Myocyte (in vitro differentiated cells): Measurements from ENCODE around the gene UNC13B. TPM values are rescaled to one million over a fixed set of nuclear protein-coding genes. Genes with fewer than 3 reads are reported as not detected.
"Not testable (repeated sequence)": the region's sequence is repeated elsewhere in the genome, so short reads cannot be mapped to it uniquely, and the experiment has no call there.

Experiments
- DNase-seq: peaks from one replicate; pipeline ENCODE4 v3.0.0-alpha.2; 2012; ENCODE audit warnings: low read depth
- total RNA-seq: library from RNA; depleted of rRNA; stranded (reverse); fragments of >200 nt; gene quantifications from 2 replicates; pipeline ENCODE4 v1.2.3, GENCODE V29; 2014

Gene UNC13B
- total RNA-seq, 1 donor from 2014 or later = 22.9 TPM

DNA sequence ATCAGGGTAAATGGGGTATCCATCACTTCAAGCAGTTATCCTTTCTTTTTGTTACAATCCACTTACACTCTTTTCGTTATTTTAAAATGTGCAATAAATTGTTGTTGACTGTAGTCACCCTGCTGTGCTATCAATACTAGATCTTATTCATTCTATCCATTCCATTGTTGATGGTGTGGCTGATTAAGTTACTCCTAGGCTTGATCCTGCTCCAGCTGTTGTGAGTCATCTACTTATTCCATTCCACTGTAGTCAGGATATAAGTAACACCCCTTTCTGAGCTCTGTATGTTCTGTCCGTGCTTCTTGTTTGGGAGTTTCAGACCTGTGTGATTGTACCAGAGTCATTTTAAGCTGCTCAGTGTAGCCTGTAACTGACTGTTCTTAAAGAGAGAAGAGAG, 205.6 kb downstream of the UNC13B start:
- DNase-seq = peak; percentile 78

DNA sequence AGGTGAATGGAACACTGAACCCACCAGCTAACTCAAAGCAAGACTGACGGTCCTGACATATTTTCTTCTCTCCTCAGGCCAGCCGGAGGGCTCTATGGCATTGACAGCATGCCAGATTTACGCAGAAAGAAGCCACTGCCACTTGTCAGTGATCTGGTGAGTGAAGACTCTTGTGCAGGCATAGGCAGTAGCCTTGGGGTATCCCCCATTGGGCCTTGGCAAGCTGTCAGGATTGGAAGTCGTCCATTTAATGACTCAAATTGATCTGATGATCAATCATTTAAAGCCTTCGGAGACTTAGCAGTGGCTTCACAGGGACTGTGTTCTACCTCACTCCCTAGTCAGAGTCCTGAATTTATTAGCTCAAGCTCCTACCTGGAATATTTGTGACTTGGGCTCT, 208.4 kb downstream of the UNC13B start:
- DNase-seq = no peak

DNA sequence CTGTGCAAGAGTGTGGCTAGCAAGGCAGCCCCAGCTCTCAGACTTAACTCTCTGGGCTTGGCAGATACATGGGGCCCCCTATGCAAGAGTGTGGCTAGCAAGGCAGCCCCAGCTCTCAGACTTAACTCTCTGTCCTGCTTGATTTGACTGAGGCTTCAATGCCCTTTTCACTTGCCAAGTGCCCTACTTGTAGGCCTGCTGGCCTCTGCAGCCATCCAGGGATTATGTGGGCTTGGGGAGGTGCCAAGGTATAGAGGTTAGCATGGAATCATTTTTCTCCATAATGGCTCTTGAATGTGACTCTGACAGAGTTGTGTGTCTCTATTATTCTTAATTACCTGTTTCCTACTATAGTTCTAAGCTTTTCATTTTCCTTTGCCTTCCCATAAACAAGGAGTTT, 212.6 kb downstream of the UNC13B start:
- peak; percentile 61 for DNase-seq

DNA sequence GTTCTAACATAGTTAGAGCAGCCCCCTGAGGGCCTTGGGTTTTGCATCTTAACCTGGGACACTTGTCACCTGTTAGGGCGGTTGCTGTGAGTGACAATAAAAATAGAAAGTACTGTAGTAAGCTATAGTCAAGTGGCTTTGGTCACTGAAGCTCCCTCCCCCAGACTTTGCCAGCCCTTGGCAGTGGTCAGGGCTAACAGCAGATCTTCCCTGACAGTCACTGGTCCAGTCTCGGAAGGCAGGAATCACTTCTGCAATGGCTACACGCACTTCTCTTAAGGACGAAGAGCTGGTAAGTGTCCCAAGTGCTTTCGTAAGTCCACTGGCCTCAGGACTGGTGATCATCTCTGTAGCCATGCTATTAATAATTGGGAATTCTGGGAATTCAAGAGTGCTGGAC, 213.1 kb downstream of the UNC13B start:
- DNase-seq = peak; percentile 60

DNA sequence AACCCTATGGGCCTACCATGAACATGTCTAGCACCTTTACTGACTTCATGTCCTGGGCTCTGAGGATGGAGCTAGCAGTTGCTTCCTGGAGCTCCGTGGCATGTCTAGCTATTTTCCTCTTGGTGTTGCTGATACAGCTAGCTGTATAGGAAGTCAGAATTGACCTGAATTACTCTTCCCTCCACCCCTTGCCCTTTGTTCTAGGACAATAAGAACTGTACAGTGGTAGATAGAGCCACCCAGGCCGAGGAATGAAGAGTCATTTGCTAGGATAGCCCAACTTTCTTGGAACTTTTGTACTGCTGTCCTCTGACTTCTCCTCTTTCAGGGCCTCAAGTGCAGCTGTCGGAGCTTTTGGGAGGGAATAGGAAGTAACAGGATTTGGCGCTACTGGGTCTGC, 218.2 kb downstream of the UNC13B start:
- no peak for DNase-seq

DNA sequence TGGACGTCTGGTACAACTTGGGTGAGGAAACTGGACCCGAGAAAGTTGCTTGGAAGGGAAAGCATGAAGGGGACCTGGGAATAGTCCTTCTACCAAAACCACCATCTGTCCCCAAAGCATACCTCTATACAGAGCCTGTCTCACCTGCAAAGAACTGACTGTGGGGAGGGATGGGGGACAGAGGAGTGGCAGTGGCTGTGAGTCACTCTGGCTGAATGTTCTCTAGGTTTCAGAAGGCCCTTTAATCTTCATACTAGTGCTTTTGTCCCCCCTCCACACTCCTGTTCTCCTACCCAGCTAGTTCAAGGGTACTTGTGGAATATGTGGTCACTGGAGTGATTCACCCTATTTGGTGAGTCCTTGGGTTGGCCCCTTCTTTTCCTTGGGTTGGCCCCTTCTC, 218.8 kb downstream of the UNC13B start:
- DNase-seq = no peak

DNA sequence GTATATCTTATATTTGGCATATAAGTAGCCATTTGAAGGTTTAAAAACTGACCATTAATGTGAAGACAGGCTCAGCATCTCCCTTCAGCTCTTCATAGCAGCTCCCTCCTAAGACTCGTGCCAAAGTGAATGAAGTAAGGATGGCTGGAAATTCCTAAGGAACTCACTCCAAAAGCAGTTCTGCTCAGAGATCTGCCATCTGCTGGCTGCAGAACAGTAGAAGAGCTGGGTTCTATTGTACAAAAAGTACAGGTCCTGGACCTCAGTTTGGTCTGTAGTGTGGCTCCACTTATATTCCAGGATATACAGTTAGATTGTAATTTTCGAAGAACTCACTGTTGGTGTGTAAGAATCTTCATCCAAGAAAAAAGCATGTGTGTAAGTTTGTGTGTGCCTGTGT, 223.2 kb downstream of the UNC13B start:
- peak; percentile 39 for DNase-seq

DNA sequence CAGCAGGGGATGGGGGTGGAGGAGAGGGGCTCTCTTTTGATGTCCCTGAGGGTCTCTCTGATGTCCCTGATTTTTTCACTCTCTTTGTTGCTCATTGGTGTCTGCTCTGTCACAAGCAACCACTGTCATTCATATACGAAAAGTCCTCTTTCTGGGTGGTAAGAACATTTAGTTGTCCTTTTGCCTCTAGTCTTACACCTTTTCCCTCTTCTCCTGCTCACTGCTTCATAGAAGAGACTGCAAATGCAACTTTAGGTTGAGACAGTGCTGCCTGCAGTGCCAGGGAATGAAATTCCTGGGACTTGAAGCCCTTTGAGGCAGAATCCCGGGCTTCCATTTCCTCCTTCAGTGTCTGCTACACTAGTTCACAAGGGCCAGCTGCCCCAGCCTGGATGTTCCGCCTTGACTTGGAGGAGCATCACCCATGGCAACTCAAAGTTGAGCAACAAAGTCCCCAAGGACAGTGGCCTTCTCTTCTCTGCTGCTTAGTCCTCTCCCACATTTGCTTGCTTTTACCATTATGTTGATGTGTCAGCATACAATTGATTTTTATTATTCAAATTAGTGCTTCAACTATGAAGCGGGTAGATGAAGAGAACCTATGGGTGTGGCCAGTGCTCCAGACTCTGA, 233.4 kb downstream of the UNC13B start:
- DNase-seq = no peak

DNA sequence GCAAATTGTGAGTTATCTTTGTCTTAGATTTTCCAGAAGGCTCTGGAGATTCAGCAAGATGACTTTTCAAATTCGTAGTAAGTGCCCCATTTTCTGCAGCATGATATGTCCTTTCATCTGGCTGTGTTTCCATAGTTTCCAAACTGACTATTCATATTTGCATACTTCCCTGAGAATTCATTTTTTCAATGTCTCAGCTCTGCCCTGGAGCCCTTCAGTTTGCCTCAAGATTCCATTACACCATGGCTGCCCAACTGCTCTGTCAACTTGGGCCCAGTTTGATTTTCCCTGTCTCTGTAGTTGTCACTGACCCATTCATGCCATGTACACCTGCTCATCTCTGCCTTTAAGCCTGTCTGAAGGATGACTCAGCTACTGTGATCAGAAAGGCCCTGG, 233.9 kb downstream of the UNC13B start:
- DNase-seq = peak; percentile 61

DNA sequence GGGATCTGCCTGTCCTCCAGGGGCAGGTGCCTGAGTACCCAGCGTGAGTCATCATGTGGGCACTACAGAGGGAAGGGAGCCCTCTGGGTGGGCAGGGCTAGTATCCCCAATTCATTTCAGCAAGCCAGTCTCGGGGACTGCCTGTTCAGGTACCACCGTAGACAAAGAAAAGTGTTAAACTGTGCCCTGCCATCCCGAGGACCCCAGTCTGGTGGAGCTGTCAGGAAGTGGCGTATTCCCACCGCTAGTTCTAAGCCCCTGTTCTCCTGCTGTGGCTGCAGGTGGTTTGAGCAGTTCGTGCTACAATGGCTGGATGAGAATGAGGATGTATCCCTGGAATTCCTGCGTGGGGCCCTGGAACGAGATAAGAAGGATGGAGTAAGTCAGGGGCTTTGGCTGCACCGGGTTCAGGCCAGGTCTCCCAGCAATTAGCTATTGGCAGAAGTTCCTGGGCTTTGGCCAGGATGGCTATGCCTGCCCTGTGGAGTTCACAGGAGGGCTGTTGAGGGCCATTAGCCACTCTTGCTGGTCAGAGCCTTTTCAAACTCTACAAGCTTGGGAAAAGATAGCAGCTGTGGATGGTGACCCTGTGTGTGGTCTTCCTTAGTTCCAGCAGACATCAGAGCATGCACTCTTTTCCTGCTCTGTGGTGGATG, 234.9 kb downstream of the UNC13B start:
- DNase-seq = no peak

DNA sequence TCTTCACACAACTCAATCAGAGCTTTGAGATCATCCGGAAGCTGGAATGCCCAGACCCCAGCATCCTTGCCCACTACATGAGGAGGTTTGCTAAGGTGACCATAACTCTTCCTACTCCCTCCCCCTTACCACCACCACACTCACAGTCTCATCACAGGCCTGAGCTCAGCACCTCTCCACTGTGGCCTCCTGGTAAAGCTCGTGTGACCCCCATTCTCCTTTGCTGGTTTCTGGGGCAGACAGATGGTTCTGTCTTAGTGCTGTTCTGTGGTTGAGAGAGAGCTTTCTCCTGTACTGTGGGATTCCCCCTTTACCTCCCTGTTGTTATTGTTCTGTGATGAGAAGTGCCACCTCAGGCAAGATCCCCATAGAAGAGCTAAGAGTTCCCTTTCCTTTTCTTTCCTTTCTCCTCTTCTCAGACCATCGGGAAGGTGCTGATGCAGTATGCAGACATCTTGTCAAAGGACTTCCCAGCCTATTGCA, 235.4 kb downstream of the UNC13B start:
- no peak for DNase-seq

DNA sequence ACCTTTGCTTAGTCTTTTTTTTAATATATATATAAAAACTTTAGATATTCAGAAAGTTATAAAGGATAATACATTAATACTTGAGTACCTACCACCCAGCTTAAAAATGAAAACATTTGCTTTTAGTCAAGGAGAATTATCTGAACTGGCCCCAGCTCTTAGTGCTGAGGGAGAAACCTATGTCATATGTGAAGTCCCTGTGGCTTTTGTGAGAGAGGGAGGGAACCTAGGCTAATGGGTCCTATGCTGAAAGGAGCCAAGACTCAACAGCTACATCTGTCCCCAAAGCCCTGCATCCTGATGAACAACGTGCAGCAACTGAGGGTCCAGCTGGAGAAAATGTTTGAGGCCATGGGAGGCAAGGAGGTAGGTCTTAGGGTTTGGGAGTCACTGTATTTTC, 236.1 kb downstream of the UNC13B start:
- no peak for DNase-seq

DNA sequence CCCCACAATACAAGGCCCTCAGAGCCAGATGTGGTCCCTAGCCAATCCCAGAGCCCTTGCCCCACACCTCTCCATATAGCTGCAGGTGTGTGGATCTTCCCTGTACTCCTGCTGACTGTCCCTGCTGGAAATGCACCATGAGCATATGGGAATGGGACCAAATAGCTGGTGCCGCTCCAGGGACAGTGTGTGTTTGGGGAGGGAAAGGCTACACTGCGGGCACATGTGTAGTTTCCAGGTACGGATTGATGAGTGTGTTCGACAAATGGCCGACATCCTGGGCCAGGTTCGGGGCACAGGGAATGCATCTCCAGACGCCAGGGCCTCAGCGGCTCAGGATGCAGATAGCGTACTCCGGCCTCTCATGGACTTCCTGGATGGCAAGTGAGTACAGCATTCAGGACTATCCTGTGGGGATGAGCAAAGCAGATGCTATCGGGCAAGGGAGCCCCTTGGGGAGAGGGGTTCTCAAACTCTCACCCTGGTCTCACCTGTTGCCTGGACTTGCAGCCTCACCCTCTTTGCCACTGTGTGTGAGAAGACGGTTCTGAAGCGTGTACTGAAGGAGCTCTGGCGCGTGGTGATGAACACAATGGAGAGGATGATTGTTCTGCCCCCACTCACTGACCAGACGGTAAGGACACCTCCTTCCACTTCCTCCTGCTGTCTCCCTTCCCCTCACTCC, 237.0 kb downstream of the UNC13B start:
- DNase-seq = no peak

DNA sequence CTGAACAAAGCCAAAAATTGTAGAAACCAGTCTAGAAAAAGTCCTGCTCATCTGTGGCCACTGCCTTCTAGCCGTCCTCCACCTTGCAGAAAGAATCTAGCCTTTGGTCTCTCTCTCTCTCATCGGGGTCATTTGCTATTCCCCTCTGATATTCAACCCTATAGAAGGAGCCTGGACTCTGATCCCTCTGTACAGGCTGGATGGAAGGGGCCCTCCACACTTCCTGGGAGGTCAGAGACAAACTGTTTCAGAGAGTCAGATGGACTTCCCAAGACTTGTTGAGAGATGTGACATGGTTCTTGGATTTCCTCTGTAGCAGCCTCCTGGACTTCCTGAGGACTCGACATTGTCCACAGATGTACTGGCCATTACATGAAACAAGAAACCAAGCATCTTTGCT, 243.1 kb downstream of the UNC13B start:
- DNase-seq = no peak

DNA sequence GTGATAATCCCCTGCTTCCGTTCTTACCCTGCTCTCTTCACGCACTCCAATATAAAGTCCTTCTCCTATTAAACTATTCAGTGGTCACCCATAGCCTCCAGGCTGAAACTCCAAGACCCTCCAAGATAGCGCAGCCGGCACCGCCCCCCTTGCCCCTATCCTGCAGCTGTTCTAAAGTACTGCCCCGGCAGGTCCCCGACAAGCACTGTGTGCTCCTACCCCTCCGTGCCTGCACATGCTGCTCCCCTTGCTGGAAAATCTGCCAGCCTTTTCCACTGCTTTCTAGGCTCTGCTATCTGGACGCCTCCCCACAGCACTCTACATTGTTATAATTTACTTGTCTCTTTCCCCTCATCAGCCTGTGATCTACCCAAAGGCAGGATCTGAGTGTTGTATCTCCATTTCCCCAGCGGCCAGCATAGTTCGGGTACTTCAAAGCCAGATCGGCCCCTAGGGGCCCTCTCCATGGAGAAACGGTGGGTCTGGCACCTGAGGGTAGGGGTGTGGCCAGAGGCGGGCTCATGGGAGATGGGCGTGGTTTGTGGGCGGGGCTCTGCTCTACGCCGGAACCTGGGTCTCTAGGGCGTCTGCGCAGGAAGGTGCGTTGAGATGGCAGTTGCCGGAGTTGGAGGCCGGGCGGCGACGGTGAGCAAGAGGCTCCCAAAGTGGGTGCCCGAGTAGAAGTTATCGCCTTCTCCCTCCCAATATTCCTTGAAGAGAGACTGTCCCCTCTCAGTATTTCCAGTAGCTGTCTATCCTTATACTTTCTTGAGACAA, 244.6 kb downstream of the UNC13B start:
- no peak for DNase-seq

DNA sequence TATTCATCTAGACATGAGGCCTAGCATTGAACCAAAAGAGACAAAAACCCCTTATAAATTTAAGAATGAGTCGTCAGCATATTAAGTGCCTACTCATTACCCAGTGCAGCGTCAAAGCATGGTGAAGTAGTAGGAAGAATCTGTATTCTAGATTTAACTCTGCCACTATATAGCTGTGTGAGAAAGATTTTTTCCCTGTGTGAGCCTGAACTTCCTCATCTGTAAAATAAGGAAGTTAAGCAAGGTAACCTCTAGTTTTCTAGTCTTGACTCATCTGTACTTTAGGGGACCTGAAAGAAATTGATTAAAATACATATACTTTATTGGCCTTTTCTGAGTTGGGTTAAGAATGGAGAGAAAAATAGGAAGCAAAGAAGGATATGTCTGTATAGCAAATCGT, 246.0 kb downstream of the UNC13B start:
- DNase-seq = no peak

DNA sequence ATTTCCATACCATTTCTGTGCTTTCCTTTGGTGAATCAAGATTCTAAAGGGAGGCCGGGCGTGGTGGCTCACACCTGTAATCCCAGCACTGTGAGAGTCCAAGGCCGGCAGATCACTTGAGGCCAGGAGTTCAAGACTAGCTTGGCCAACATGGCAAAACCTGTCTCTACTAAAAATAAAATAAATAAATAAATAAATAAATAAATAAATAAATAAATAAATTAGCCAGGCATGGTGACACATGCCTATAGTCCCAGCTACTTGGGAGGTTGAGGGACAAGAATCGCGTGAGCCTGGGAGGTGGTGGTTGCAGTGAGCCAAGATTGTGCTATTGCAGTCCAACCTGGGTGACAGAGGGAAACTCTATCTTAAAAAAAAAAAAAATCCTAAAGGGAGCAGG, 247.6 kb downstream of the UNC13B start:
- not testable (repeated sequence) for DNase-seq

DNA sequence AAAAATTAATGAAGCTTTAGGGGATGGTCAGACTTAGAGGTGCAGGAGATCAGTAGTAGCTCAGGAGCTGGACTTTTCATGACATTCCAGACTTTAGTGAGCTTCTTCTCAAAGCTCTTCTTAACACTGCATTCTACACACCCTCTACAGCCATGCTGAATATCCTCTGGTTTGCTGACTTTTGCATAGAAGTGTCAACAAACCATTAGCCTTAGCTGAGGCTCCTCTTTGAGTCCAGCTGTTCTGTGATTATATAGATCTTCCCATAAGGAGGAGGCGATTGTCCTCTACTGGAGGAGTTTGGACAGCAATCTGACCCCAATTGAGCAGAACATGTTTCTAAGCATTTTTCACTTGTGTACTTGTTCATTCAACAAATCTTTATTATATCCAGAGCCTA, 253.1 kb downstream of the UNC13B start:
- DNase-seq = no peak

DNA sequence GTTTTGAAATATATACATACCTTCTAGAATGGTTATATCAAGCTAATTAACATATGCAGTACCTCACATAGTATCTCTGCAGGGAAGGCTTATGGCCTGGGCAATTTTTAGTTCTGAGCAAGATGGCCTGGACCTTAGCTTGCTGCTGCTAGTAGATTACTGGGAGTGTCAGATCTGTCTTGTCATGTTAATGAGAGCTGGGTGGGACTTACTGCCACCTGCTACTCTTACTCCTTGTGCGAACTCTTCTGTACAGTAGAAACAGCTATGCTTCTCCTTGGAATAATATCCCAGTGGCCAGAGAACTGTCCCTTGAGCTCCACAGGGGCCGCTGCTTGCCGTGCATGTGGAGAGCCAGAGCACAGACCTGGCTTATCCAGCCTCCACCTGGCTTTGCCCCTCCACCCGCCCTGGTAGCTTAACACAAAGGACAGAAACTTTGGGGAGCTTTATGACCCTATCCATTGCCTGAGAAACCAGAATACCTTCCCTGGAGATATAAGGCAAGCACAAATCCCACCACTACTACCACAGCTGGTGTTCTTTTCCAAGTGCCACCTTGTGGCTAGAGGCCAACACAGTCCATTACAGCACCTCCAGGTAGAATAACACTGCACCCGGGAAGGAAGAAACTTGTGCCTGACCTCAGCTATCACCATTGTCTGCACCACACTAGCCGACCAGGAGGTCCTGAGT, 253.7 kb downstream of the UNC13B start:
- no peak for DNase-seq

DNA sequence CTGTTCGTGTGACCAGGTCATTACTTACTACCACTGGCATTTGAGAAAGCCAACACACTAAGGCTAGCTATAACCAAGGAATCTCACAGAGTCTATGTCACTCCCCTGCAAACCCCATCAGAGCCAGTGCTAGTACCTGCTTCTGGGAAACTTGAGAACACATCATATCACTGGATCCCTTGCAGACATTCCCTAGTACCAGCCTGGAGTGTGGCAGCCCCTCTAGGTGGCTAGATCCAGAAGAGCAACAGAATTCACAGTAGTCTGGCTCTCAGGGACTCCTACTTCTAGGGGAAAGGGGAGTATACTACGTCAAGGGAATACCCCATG, 254.3 kb downstream of the UNC13B start:
- peak; percentile 12 for DNase-seq

DNA sequence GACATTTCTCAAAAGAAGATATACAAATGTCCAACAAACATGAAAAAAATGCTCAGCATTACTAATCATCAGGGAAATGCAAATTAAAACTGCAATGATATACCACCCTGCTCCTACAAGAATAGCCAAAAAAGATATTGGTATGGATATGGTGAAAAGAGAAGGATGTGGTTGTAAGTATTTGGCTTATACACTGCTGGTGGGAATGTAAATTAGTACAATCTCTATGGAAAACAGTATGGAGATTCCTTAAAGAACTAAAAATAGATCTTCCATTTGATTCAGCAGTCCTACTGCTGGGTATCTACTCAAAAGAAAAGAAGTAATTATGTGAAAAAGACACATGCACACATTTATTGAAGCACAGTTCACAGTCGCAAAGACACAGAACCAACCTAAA, 260.5 kb downstream of the UNC13B start:
- no peak for DNase-seq
